MCF 10A (cell line): ENCODE data around the gene UTP4. TPM values are rescaled to one million over a fixed set of nuclear protein-coding genes. Genes with fewer than 3 reads are reported as not detected.
"Not testable (repeated sequence)": the region's sequence is repeated elsewhere in the genome, so short reads cannot be mapped to it uniquely, and the experiment has no call there.

ENCODE experiments used
- BruUV-seq: library from RNA; stranded (reverse); fragments of 400-500 nt; replicated peaks from 2 replicates; lab custom pipeline; 2021; lab: Mats Ljungman, UMichigan
- CTCF ChIA-PET: fragments of 300-600 bp; sonication (Branson Sonifier 250); formaldehyde crosslinking; extraction: SDS; loops from one replicate; lab custom pipeline; 2021; ENCODE audit warnings: antibody characterized with exemption, inconsistent platforms; lab: Yijun Ruan, JAX
- POLR2A ChIA-PET: fragments of 300-600, 350-650 bp; sonication (Branson Sonifier 250); formaldehyde crosslinking; extraction: SDS; loops from one replicate; lab custom pipeline; 2020; ENCODE audit warnings: antibody characterized with exemption, inconsistent platforms; lab: Yijun Ruan, JAX
- DNase-seq: peaks from one replicate; pipeline ENCODE4 v3.0.0-alpha.2; 2018; ENCODE audit not compliant: unreplicated experiment
- H3K27ac Mint-ChIP-seq: one replicate; pipeline ENCODE4 v1.8.0; 2022; ENCODE audit warnings: mild to moderate bottlenecking, low read depth, mixed read lengths; ENCODE audit not compliant: unreplicated experiment
- H3K27me3 Mint-ChIP-seq: one replicate; pipeline ENCODE4 v1.8.0; 2022; ENCODE audit warnings: mixed read lengths; ENCODE audit not compliant: insufficient read depth, unreplicated experiment
- H3K36me3 Mint-ChIP-seq: one replicate; pipeline ENCODE4 v1.8.0; 2022; ENCODE audit warnings: mild to moderate bottlenecking, moderate library complexity, mixed read lengths; ENCODE audit not compliant: insufficient read depth, unreplicated experiment
- H3K4me1 Mint-ChIP-seq: one replicate; pipeline ENCODE4 v1.8.0; 2022; ENCODE audit warnings: mixed read lengths; ENCODE audit not compliant: insufficient read depth, unreplicated experiment
- H3K4me3 Mint-ChIP-seq: one replicate; pipeline ENCODE4 v1.8.0; 2022; ENCODE audit warnings: mild to moderate bottlenecking, moderate library complexity, mixed read lengths; ENCODE audit not compliant: unreplicated experiment
- H3K9me3 Mint-ChIP-seq: one replicate; pipeline ENCODE4 v1.8.0; 2022; ENCODE audit warnings: mixed read lengths; ENCODE audit not compliant: unreplicated experiment
- intact Hi-C: fragments of 100-400 bp; cut with micrococcal nuclease; formaldehyde crosslinking; loops from 2 replicates; pipeline ENCODE4 v1.14.1; 2022
- total RNA-seq: library from RNA; stranded (reverse); gene quantifications from 2 replicates; pipeline ENCODE4 v1.2.3, GENCODE V29; 2022
- TF ChIP-seq, protein P1 (sequence below): fragments of 200-600 bp; IDR thresholded peaks from one replicate; pipeline ENCODE4 v1.8.0; 2022; ENCODE audit warnings: antibody characterized with exemption, mild to moderate bottlenecking; ENCODE audit not compliant: unreplicated experiment

Gene UTP4
- total RNA-seq, 1 experiment from 2014 or later: 97.1 TPM

- ChIA-PET CTCF (interaction anchor here (0.5 to 7.7 kb wide), 52 partner anchors 8 to 603 kb away, joined by 3 to 110 read pairs (median 5); partner anchors contain the start of genes CHTF8, HAS3, TANGO6 and UTP4), POLR2A (interaction anchor here (0.6 to 2.0 kb wide), 5 partner anchors 9 to 277 kb away, joined by 3 to 10 read pairs (median 4); partner anchors contain the start of genes CHTF8 and UTP4)
- H3K27ac Mint-ChIP-seq: no peak overlapping the region
- H3K4me3 Mint-ChIP-seq: no peak overlapping the region
- no peaks in the 10 kb centered on the region for H3K4me1 Mint-ChIP-seq
- BruUV-seq: no TSS peak
- no peaks in the 10 kb centered on the region for H3K9me3 Mint-ChIP-seq
- no peaks in the 10 kb centered on the region for H3K27me3 Mint-ChIP-seq
- peak; percentile 81 for DNase-seq
- TF ChIP-seq, protein P1, sequence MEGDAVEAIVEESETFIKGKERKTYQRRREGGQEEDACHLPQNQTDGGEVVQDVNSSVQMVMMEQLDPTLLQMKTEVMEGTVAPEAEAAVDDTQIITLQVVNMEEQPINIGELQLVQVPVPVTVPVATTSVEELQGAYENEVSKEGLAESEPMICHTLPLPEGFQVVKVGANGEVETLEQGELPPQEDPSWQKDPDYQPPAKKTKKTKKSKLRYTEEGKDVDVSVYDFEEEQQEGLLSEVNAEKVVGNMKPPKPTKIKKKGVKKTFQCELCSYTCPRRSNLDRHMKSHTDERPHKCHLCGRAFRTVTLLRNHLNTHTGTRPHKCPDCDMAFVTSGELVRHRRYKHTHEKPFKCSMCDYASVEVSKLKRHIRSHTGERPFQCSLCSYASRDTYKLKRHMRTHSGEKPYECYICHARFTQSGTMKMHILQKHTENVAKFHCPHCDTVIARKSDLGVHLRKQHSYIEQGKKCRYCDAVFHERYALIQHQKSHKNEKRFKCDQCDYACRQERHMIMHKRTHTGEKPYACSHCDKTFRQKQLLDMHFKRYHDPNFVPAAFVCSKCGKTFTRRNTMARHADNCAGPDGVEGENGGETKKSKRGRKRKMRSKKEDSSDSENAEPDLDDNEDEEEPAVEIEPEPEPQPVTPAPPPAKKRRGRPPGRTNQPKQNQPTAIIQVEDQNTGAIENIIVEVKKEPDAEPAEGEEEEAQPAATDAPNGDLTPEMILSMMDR: peak; percentile 51
- intact Hi-C loops: loop anchor here (1.0 to 5.0 kb wide), 2 partner anchors 222 to 277 kb away; no protein-coding TSS in a partner anchor
- H3K36me3 Mint-ChIP-seq: peaks cover 34% of the 10 kb centered on the region
These were observed 8.5 kb upstream of the UTP4 start for GRCh38 chr16:69123910-69124309.

- POLR2A ChIA-PET: interaction anchor here (0.7 to 2.0 kb wide), 5 partner anchors 8 to 277 kb away, joined by 3 to 10 read pairs (median 3); partner anchors contain the start of genes CHTF8 and UTP4
- not testable (repeated sequence) for DNase-seq, BruUV-seq
These were observed 8.0 kb upstream of the UTP4 start for GRCh38 chr16:69124406-69124805.

DNA sequence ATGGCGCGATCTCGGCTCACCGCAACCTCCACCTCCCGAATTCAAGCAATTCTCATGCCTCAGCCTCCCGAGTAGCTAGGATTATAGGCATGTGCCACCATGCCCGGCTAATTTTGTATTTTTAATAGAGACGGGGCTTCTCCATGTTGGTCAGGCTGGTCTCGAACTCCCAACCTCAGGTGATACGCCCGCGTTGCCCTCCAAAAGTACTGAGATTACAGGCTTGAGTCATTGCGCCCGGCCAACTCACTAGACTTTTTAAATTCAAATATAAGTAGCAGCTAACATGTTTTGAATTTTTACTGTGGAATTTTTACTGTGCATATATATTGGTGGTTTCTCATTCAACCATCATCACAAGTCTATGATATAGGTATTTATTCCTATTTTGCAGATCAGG, 7.5 kb upstream of the UTP4 start:
- intact Hi-C loops: loop anchor here (1.0 to 5.0 kb wide), 3 partner anchors 223 to 598 kb away; no protein-coding TSS in a partner anchor
- POLR2A ChIA-PET: interaction anchor here (1.0 to 1.6 kb wide), 3 partner anchors 8 to 281 kb away, joined by 3 to 5 read pairs (median 3); partner anchors contain the start of genes CHTF8 and UTP4
- CTCF ChIA-PET: interaction anchor here (0.6 to 7.7 kb wide), 23 partner anchors 8 to 370 kb away, joined by 3 to 110 read pairs (median 6); partner anchors contain the start of genes CHTF8, HAS3, TANGO6 and UTP4
- H3K9me3 Mint-ChIP-seq, H3K27me3 Mint-ChIP-seq, H3K4me1 Mint-ChIP-seq, BruUV-seq, H3K4me3 Mint-ChIP-seq, DNase-seq, H3K27ac Mint-ChIP-seq: not testable (repeated sequence)
- peaks cover 42% of the 10 kb centered on the region for H3K36me3 Mint-ChIP-seq

More at GRCh38 chr16:69124406-69124805, 8.0 kb upstream of the UTP4 start:
- intact Hi-C loops: loop anchor here (1.0 to 5.0 kb wide), 2 partner anchors 222 to 277 kb away; no protein-coding TSS in a partner anchor
- H3K4me3 Mint-ChIP-seq, H3K27ac Mint-ChIP-seq, H3K27me3 Mint-ChIP-seq, H3K9me3 Mint-ChIP-seq, H3K4me1 Mint-ChIP-seq: not testable (repeated sequence)
- H3K36me3 Mint-ChIP-seq: peaks cover 37% of the 10 kb centered on the region
- CTCF ChIA-PET: interaction anchor here (0.5 to 7.7 kb wide), 42 partner anchors 8 to 604 kb away, joined by 3 to 110 read pairs (median 6); partner anchors contain the start of genes CHTF8, HAS3, TANGO6 and UTP4

GRCh38 chr16:69126221-69126620, 6.2 kb upstream of the UTP4 start:
- Mint-ChIP-seq H3K36me3 (peaks cover 33% of the 10 kb centered on the region), H3K27ac (no peak overlapping the region), H3K4me3 (no peak overlapping the region), H3K4me1 (no peaks in the 10 kb centered on the region), H3K27me3 (no peaks in the 10 kb centered on the region), H3K9me3 (no peaks in the 10 kb centered on the region)
- TF ChIP-seq, protein P1: no peak
- ChIA-PET POLR2A (interaction anchor here (1.6 kb wide), 1 partner anchor 224 kb away, joined by 3 read pairs; no protein-coding TSS in a partner anchor), CTCF (interaction anchor here (0.8 to 7.7 kb wide), 4 partner anchors 13 to 598 kb away, joined by 3 to 110 read pairs (median 80); partner anchors contain the start of gene TANGO6)
- no TSS peak for BruUV-seq
- no peak for DNase-seq
- intact Hi-C loops: loop anchor here (5.0 kb wide), 1 partner anchor 599 kb away; no protein-coding TSS in a partner anchor

GRCh38 chr16:69126801-69127200, 5.6 kb upstream of the UTP4 start:
- DNase-seq, H3K9me3 Mint-ChIP-seq, H3K27ac Mint-ChIP-seq, POLR2A ChIA-PET, H3K4me1 Mint-ChIP-seq, BruUV-seq, H3K27me3 Mint-ChIP-seq, H3K4me3 Mint-ChIP-seq: not testable (repeated sequence)
- H3K36me3 Mint-ChIP-seq: peaks cover 36% of the 10 kb centered on the region
- CTCF ChIA-PET: interaction anchor here (2.2 kb wide), 1 partner anchor 225 kb away, joined by 7 read pairs; no protein-coding TSS in a partner anchor
- intact Hi-C loops: loop anchor here (5.0 kb wide), 1 partner anchor 600 kb away; no protein-coding TSS in a partner anchor
